Smooth muscle cell of the umbilical artery (primary cell): ENCODE measurements around the gene CAPN2. TPM values are rescaled to one million over a fixed set of nuclear protein-coding genes. Genes with fewer than 3 reads are reported as not detected.

ENCODE experiments used
- total RNA-seq: library from RNA; depleted of rRNA; stranded (reverse); fragments of >200 nt; gene quantifications from 2 replicates; pipeline ENCODE4 v1.2.3, GENCODE V29; 2014

The CAPN2 gene
- total RNA-seq = 323 and 660 TPM in 2 replicates

GRCh38 chr1:223712194-223712849 is at the start of gene CAPN2:
TSS of gene CAPN2 (plus strand) at chr1:223712539. CDS start at chr1:223712641, 102 bp downstream.

DNA sequence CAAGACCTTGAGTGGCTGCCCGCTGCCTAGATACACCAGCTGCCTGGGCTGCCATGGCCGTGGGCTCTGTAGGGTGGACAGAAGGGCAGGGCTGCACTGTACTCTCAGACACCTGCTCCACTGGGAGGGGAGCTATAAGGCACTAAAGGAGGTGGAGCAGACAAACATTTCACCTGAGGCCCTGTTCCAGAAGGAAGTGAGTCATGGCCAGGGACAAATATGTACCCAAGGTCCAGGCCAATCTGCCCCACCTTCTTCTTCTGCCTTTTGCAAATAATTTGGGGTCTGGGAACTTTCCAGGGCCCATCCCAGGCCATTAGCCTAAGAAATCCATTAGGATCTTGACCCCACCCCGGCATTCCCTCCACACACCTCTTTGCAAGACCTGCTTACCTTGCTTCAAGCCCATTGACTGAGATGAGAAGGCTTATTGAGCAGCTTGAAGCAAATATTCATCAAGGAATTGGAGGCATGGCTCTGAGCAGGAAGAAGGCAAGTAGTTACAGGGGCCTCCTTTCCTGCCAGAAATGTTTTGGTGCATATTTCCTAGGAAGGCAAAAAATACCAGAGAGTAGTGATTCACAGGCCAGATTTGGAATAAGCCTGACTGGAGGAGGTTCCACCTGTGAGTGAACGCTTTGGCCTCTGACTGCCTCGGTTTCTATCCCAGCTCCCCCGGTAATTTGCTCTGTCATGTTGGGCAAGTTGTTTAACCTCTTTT is 46.6 kb upstream of the CAPN2 start, which contains the start of gene CAPN8:
CAPN8 (minus strand) TSS at position 110 of the 721 bp plus-strand sequence; CDS start at position 55, 55 bp downstream.

Other genes starting within 250 kb of the CAPN2 start
- gene CAPN8, start 46.8 kb upstream of the CAPN2 start, total RNA-seq = not detected in 2 replicates
- 36.8 and 58.9 TPM in 2 replicates for gene TP53BP2, start 133.4 kb downstream of the CAPN2 start, total RNA-seq